Epithelial cell of proximal tubule (primary cell): ENCODE measurements around the gene CALML3. TPM values are rescaled to one million over a fixed set of nuclear protein-coding genes. Genes with fewer than 3 reads are reported as not detected.

ENCODE experiments used
- DNase-seq: peaks from one replicate; pipeline ENCODE4 v3.0.0-alpha.2; 2011; ENCODE audit warnings: low read depth
- H3K4me3 ChIP-seq: 2 replicates; pipeline ENCODE4 v1.5.1; 2011; ENCODE audit warnings: low read depth, mild to moderate bottlenecking, low read length
- total RNA-seq: library from RNA; depleted of rRNA; stranded (reverse); fragments of >200 nt; gene quantifications from 2 replicates; pipeline ENCODE4 v1.2.3, GENCODE V29; 2015
- TF ChIP-seq, protein P1 (sequence below): conservative IDR thresholded peaks from 2 replicates; pipeline ENCODE4 v1.5.1; 2012; ENCODE audit warnings: low read depth, mild to moderate bottlenecking, low read length

The CALML3 gene
- total RNA-seq, 1 donor from 2014 or later = not detected

DNA sequence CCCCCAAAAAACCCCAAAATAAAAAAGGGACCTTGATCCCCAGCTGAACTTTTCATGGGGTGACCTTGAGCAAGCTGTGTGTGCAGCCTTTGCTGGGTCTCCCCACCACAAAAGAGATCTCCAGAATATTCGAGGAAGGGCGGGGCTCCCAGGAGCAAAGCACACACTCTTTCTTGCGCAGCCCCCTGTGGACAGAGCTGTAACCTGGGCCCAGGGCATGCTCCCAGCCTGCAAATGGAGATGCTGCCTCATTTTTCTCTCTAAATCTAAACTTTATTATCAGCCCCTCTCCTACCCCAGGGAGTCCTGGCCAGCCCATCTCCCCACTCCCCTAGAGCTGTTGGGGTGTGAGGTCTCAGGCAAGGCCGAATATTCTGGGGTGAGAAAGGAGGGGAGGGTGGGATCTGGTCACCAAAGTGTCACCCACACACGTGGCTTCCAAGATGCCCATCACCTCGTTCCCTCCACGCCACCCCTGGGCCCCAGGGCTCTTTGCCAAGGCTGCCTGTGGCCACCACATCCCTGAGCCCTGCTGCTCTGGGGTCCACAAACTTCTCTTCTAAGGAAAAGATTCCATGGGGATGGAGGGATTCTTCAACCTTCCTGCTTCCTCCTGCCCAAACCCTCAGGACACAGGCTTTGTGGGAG, 1.7 kb upstream of the CALML3 start:
- TF ChIP-seq, protein P1, sequence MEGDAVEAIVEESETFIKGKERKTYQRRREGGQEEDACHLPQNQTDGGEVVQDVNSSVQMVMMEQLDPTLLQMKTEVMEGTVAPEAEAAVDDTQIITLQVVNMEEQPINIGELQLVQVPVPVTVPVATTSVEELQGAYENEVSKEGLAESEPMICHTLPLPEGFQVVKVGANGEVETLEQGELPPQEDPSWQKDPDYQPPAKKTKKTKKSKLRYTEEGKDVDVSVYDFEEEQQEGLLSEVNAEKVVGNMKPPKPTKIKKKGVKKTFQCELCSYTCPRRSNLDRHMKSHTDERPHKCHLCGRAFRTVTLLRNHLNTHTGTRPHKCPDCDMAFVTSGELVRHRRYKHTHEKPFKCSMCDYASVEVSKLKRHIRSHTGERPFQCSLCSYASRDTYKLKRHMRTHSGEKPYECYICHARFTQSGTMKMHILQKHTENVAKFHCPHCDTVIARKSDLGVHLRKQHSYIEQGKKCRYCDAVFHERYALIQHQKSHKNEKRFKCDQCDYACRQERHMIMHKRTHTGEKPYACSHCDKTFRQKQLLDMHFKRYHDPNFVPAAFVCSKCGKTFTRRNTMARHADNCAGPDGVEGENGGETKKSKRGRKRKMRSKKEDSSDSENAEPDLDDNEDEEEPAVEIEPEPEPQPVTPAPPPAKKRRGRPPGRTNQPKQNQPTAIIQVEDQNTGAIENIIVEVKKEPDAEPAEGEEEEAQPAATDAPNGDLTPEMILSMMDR = no peak
- no peak for DNase-seq

DNA sequence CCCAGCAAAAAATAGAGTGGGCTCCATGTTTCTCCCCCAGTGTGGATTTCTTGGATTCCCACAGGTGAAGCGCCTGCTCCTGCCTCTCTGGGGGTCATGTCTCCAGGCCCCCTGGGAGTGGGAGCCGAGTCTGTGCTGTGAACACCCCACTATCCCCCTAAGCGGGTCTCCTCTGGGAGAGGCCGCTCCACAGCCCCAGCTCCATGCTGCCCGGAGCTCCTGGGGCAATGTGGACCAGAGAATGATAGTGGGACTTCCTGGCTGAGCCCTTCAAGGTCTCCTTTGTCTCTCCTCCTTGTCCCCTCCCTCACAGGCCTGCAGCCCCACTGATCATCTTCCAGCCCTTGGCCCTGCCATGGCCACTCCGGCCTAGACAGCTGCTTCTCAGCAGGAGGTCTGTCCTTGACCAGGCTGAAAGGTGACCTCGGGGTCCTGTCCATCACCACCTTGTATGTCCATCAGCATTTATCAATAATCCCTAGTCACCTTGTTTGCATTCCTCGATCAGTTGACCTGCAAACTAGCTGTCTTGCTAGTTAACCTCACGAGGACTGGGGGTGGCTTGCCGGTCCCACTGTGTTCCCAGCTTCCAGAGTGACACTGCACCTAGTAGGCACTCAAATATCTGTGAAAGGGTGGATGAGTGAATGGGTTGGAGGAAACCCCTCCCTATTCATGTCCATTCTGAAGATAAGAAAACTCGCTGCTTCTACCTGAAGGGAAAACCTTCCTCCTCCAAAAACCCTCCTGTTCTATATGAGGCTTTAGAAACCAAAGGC, 776 bp upstream of the CALML3 start:
- TF ChIP-seq, protein P1 = no peak
- no peak overlapping the region for H3K4me3 ChIP-seq
- DNase-seq = no peak

More for the DNA sequence above, 1.7 kb upstream of the CALML3 start:
- H3K4me3 ChIP-seq = no peak overlapping the region

DNA sequence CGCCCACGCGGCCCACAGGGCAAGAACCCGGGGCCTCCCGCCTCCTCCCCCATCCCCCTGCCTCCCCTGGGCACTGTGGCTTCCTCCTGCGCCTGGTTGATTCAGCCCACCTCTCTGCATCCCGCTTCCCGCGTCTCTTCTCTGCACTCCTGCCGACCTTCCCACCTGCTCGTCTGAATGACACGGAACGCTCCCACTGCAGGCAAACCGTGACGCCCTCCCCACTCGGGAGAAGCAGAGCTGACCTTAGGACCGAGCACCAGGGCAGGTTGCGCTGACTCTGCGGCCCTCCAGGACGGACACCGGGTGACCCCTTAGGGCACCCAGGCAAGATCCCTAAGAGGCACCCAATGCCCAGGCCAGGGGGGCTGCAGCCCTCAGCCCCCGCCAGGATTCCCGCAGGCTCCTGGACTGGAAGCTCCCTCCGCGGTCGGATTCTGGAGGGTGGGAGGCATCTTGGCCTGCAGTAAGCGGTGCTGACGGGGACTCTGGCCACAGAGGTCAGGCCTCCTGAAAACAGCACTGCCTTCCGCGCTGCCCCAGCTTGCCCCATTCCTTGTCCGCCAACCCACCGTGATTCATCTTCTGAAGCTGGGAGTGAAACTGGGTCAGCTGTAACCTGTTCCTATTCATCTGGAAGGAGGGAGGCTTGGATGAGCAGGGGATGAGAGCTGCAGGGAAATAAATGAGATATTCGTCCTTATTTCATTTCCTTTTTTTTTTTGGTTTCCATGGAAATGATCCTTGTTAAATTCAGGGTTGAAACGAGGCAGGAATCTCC, 990 bp downstream of the CALML3 start:
- DNase-seq = no peak
- TF ChIP-seq, protein P1 = no peak
- H3K4me3 ChIP-seq = no peak overlapping the region

DNA sequence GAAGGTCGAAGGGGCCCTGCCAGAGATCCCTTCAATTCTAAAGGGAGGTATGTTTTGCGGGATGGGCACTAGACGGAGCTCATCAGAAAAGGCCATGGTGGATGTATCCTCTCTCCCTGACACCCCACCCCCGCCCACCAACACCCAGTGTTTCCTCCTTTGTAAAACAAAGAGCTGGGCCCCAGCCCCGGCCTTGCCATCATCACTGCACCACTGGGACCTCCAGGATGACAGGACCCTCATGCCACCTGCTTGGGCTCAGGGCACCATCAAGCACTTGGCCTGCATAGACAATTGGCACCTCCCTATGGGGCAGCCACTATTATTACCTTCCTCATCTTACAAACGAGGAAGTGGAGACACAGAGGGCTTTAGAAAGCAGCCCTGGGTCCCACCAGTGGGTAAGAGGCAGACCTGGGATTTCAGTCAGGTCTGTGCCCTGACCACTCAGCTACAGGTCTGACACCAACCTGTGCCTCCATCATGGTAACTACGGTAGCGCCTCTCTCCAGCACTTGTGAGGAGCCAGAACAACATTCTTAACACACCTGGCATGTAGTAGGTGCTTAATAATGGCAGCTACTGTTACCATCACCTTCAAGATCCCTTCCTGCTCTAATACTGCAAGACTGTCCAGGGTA, 2.0 kb downstream of the CALML3 start:
- DNase-seq = no peak
- H3K4me3 ChIP-seq = no peak overlapping the region
- TF ChIP-seq, protein P1 = no peak

DNA sequence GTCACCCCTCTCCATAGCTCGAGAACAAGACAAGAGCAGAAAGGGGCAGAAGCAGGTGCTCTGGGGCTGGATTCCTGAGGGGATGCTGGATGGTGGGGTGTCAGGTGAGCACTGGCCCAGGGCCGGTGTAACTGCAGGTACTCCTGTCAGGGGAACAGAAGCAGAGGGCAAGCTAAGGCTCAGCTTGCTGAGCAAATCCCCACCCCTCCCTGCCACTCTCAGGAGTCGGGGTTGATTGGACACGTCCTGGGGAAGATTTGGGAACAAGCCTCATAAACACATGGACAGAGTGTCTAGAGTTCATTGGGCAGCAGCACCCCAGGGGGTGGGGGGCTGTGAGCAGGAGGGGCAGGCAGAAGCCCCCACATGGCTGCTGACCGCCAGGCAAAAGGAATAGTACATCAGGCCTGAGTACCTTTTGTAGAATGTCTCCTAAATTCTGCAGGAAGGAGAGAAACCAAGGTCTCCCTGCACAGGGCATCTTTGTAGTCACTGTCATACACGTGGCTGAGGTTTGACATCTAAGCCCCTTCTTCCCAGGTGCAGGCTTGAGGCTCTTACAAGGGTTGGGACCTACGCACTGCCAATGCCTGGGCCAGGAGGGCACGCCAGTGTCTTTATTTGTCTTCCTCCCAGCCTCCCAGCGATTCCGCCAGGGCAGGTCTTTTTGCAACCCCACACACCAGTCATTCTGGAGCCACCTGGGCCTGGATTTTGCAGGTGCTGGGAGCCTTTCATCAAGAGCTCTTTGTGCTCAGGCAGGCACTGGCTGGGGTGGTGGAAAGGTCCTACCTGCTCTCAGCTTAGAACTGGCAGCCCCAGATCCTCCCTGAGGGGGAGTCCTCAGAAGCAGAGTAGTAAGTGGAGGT, 2.8 kb downstream of the CALML3 start:
- DNase-seq = no peak
- TF ChIP-seq, protein P1 = no peak
- no peak overlapping the region for H3K4me3 ChIP-seq
